ENCODE measurements around the gene CCDC190.
"Not testable (repeated sequence)": the region's sequence is repeated elsewhere in the genome, so short reads cannot be mapped to it uniquely, and the experiment has no call there.

The CCDC190 gene

GRCh38 chr1:162829268-162829667, 31.7 kb downstream of the CCDC190 start:
- no peak for DNase-seq

GRCh38 chr1:162823771-162824525, 37.0 kb downstream of the CCDC190 start:
- DNase-seq, result no peak

DNA sequence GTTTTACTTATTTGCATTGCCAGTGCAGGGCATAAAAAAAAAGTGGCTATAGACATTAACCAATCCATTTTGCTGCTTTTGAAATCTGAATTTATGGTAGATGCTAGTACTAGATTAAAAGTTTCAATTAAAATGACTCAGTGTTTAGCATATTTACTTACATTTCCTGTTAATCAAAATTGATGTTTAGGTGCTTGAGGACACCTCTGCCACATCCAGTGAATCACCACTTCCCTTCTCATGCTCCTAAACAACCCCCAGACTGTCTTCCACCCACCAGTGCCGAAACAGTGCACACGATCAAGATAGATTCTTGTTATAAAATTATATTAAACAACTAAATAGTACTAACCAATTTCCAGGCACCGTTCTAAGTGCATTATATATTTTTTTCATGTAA, 37.7 kb downstream of the CCDC190 start:
- no peak for DNase-seq

DNA sequence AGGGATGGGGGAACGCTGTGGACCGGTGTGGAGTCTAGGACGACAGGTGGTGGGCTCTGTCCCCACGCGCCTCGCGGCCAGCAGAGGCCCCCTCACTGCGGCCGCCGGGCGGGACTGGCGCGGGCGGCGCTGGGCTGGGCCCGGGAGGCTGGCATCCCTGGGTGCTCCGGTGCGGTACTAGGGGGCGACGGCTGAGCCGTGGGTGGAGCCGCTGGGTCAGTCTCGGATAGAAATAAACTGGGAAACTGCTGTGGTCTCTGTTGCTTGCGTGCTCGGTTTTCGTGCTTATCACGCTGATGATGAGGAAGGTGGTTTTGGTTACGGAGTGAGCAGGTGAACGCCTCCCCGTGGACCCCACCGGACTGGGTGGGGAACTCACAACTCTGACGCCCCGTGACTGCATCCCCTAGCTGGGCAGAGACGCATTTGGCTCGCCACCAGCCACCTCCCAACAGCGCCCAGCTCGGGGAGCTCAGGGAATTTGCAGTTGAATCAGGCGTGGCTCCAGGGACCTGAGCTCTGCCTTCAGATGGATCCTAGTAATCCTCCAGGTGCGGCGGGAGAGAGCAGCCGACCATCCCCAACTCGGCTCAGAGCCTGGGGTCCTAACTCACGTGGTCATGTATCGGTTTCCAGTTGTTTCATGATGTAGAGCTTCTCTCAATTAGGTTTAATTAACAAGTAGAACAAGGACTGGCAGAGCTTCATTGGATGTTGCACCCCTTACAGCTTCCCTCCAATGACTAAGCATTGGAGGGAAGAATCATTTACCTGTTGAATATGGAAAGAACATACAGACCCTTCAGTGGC, 38.4 kb downstream of the CCDC190 start:
- peak; percentile 36 for DNase-seq

DNA sequence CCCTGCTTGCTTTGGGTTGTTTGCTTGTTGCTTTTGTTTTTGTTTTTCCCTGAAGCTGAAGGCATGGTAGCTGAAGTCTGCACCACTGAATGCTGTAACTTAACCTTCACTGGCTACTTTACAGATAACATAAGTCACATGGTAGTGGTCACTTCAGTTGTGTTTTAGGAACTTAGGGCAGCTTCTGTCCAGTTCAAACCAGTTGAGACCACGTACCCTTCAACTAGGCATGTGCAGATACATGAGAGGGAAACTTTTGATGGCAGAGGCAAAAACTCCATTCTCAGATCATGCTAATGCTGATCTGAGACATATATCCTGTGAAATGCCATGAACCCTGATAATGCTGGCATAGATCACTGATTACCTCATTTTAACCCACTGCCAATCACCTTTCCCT, 42.3 kb downstream of the CCDC190 start:
- DNase-seq, result not testable (repeated sequence)

- not testable (repeated sequence) for DNase-seq
These were observed 42.8 kb downstream of the CCDC190 start for GRCh38 chr1:162818136-162818535.

DNA sequence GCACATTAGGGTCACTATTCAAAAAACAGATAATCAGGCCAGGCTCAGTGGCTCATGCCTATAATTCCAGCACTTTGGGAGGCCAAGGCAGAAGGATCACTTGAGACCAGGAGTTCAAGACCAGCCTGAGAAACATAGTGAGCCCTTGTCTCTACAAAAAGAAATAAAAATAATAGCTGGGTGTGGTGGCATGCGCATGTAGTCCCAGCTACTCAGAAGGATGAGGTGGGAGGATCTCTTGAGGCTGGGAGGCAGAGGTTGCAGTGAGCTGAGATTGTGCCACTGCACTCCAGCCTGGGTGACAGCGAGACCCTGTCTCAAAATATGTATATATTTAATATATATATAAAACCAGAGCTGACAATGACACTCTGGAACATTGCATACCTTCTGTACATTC, 48.6 kb downstream of the CCDC190 start:
- not testable (repeated sequence) for DNase-seq

DNA sequence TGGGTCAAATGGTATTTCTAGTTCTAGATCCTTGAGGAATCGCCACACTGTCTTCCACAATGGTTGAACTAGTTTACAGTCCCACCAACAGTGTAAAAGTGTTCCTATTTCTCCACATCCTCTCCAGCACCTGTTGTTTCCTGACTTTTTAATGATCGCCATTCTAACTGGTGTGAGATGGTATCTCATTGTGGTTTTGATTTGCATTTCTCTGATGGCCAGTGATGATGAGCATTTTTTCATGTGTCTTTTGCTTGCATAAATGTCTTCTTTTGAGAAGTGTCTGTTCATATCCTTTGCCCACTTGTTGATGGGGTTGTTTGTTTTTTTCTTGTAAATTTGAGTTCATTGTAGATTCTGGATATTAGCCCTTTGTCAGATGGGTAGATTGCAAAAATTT, 53.5 kb downstream of the CCDC190 start:
- DNase-seq, result not testable (repeated sequence)
